Transverse colon (tissue), 4 donors: ENCODE data around the gene AGPS. TPM values are rescaled to one million over a fixed set of nuclear protein-coding genes. Genes with fewer than 3 reads are reported as not detected.

Experiments used
- DNase-seq: peaks from one replicate; pipeline ENCODE4 v3.0.0-alpha.2; 2019
- H3K27ac ChIP-seq, 4 donors: fragments of 200-600 bp; sonication (generic); 2 replicates each; pipeline ENCODE4 v1.5.1; 2016 to 2018; ENCODE audit warnings: inconsistent platforms in 4 of 4
- H3K27me3 ChIP-seq: fragments of 200-600 bp; sonication (generic); 2 replicates; pipeline ENCODE4 v1.5.1; 2017; ENCODE audit warnings: inconsistent platforms
- H3K36me3 ChIP-seq, 4 donors: fragments of 200-600 bp; sonication (generic); 2 replicates each; pipeline ENCODE4 v1.5.1; 2017 to 2019; ENCODE audit warnings: inconsistent platforms in 4 of 4
- H3K4me1 ChIP-seq, 4 donors: fragments of 200-600 bp; sonication (generic); 2 replicates each; pipeline ENCODE4 v1.5.1; 2017 to 2020; ENCODE audit warnings: inconsistent platforms in 4 of 4
- H3K4me3 ChIP-seq, 4 donors: fragments of 200-600 bp; sonication (generic); 1 replicate in 1 of 4; 2 replicates in 3 of 4; pipeline versions ENCODE4 v1.5.1 to v1.6.1; 2017 to 2019; ENCODE audit warnings: inconsistent platforms in 4 of 4
- H3K9me3 ChIP-seq, 2 donors: fragments of 200-600 bp; sonication (generic); 2 replicates each; pipeline ENCODE4 v1.5.1; 2017 to 2019; ENCODE audit warnings: inconsistent platforms in 2 of 2
- EP300 ChIP-seq: sonication (generic); formaldehyde crosslinking; IDR thresholded peaks from one replicate; pipeline ENCODE4 v1.6.1; 2017; ENCODE audit warnings: antibody characterized with exemption, low read depth
- POLR2A ChIP-seq: fragments of 450-650 bp; IDR thresholded peaks from one replicate; pipeline ENCODE4 v1.6.1; 2016; ENCODE audit warnings: antibody characterized with exemption, mild to moderate bottlenecking, moderate library complexity
- POLR2AphosphoS5 ChIP-seq, 3 donors: sonication (generic); formaldehyde crosslinking; IDR thresholded peaks; one replicate each; pipeline ENCODE4 v1.6.1; 2016; ENCODE audit warnings: antibody characterized with exemption in 3 of 3
- WGBS, 2 donors: methylation state at CpG; one replicate each; pipeline ENCODE4 v1.1.5; 2018; ENCODE audit warnings: low coverage in 1 of 2; 5-methylcytosine and 5-hydroxymethylcytosine counted together
- in situ Hi-C, 4 donors: fragments of 200-750 bp; cut with MboI; loops; one replicate each; pipeline versions ENCODE4 v1.15.0 to v1.15.1; 2017; ENCODE audit warnings: low sequenced_read_pairs in 3 of 4, low pct_ligation_motif_present in 1 of 4, low pct_unique_long_range_greater_than_20kb in 1 of 4
- intact Hi-C: fragments of 100-400 bp; cut with DNase I; formaldehyde crosslinking; loops from one replicate; pipeline ENCODE4 v1.15.1; 2023; ENCODE audit warnings: low total_unique reads
- total RNA-seq, 4 donors: library from RNA; depleted of rRNA; stranded (reverse); fragments of >200 nt; gene quantifications; one replicate each; pipeline ENCODE4 v1.1.0, GENCODE V29; 2016
- TF ChIP-seq, protein P1 (sequence below), 5 experiments: fragments of 200-600 bp in 3 of 5; fragments of 450-650 bp in 2 of 5; sonication (generic) in 3 of 5; IDR thresholded peaks; 1 replicate in 2 of 5; 2 replicates in 3 of 5; pipeline ENCODE4 v1.5.1; 2016 to 2017; ENCODE audit warnings: antibody characterized with exemption in 5 of 5, inconsistent platforms in 3 of 5, mild to moderate bottlenecking in 2 of 5, moderate library complexity in 1 of 5

AGPS gene
- total RNA-seq, 4 donors from 2014 or later, result 15.0 to 81.6 (median 58.1) TPM

- Histone ChIP-seq H3K27ac (no peak overlapping the region), H3K4me3 (no peak overlapping the region), H3K4me1 (no peaks in the 10 kb centered on the region), H3K27me3 (no peaks in the 10 kb centered on the region), H3K36me3 (peaks cover 0 to 38% (median 2%) of the 10 kb centered on the region in 4 donors), H3K9me3 (peaks cover 18 to 25% of the 10 kb centered on the region in 2 donors)
- 96% methylated on average over 1 of the region's 1 CpG; no CpG with 5 or more reads in 1 of the 2 donors for WGBS, 2 donors
- in situ Hi-C loops, result no loop called here
- no peak for DNase-seq
- TF ChIP-seq, protein P1, sequence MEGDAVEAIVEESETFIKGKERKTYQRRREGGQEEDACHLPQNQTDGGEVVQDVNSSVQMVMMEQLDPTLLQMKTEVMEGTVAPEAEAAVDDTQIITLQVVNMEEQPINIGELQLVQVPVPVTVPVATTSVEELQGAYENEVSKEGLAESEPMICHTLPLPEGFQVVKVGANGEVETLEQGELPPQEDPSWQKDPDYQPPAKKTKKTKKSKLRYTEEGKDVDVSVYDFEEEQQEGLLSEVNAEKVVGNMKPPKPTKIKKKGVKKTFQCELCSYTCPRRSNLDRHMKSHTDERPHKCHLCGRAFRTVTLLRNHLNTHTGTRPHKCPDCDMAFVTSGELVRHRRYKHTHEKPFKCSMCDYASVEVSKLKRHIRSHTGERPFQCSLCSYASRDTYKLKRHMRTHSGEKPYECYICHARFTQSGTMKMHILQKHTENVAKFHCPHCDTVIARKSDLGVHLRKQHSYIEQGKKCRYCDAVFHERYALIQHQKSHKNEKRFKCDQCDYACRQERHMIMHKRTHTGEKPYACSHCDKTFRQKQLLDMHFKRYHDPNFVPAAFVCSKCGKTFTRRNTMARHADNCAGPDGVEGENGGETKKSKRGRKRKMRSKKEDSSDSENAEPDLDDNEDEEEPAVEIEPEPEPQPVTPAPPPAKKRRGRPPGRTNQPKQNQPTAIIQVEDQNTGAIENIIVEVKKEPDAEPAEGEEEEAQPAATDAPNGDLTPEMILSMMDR (IDR thresholded peaks at IDR 0.05), result no peak
- TF ChIP-seq POLR2A (no peak), EP300 (no peak), POLR2AphosphoS5 (IDR thresholded peaks at IDR 0.05) (no peak)
- intact Hi-C loops, result loop anchor here (5.0 kb wide), 1 partner anchor 500 kb away; no protein-coding TSS in a partner anchor
Measured at GRCh38 chr2:177432703-177433102, 40.1 kb downstream of the AGPS start.

DNA sequence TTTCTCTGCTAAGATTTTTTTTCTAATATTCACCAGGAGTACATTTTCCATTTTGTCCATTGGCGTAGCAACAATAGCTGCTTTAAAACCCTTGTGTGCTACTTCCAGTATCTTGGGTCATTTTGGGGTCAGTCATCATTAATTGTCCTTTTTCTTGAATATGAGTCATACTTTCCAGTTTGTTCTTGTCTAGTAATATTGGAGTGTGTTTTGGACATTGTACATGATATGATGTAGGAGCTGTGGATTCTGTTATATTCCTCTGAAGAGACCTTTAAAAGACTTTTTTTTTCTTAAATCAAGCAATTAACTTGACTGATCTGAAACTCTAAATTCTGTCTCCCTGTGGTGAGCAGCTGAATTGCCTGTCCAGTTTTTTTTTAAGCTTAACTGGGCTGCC lies 40.8 kb downstream of the AGPS start:
- Histone ChIP-seq H3K27me3 (no peaks in the 10 kb centered on the region), H3K4me1 (no peaks in the 10 kb centered on the region), H3K9me3 (peaks cover 16 to 25% of the 10 kb centered on the region in 2 donors), H3K36me3 (peaks cover 0 to 38% (median 2%) of the 10 kb centered on the region in 4 donors), H3K27ac (no peak overlapping the region), H3K4me3 (no peak overlapping the region)
- 94 to 100% methylated on average over 1 of the region's 1 CpG for WGBS, 2 donors
- in situ Hi-C loops, result no loop called here
- intact Hi-C loops, result loop anchor here (5.0 kb wide), 1 partner anchor 501 kb away; no protein-coding TSS in a partner anchor
- TF ChIP-seq, protein P1 (IDR thresholded peaks at IDR 0.05), result no peak
- no peak for TF ChIP-seq POLR2AphosphoS5 (IDR thresholded peaks at IDR 0.05)
- no peak for TF ChIP-seq EP300
- TF ChIP-seq POLR2A, result no peak
- DNase-seq, result no peak

DNA sequence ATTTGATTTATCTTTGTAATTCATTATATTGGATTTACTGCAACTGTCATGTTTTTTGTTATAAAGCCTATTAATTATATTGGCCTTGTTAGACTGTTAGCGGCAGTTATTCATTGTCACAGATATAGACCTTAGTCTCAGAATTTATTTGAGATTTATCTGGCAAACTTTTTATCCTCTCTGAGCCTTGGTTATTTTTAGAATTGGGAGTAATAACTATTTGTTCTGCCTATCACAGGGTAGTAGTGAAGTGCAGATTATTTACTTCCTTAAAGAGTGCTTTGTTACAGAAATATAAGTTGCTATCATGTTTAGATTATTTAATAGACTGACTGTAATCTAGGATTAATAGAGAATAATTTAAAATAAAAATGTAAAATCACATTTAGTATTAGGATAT lies 41.9 kb downstream of the AGPS start:
- intact Hi-C loops, result loop anchor here (5.0 kb wide), 1 partner anchor 502 kb away; no protein-coding TSS in a partner anchor
- TF ChIP-seq EP300 (no peak), POLR2AphosphoS5 (IDR thresholded peaks at IDR 0.05) (no peak), POLR2A (no peak)
- TF ChIP-seq, protein P1 (IDR thresholded peaks at IDR 0.05), result no peak
- no peaks in the 10 kb centered on the region for H3K4me1 ChIP-seq
- WGBS, 2 donors, result 92 to 98% methylated on average over 1 of the region's 1 CpG
- H3K27ac ChIP-seq, result no peak overlapping the region
- peaks cover 16 to 25% of the 10 kb centered on the region in 2 donors for H3K9me3 ChIP-seq
- DNase-seq, result no peak
- H3K36me3 ChIP-seq, result peaks cover 0 to 38% (median 2%) of the 10 kb centered on the region in 4 donors
- H3K4me3 ChIP-seq, result no peak overlapping the region
- in situ Hi-C loops, result no loop called here
- H3K27me3 ChIP-seq, result no peaks in the 10 kb centered on the region

DNA sequence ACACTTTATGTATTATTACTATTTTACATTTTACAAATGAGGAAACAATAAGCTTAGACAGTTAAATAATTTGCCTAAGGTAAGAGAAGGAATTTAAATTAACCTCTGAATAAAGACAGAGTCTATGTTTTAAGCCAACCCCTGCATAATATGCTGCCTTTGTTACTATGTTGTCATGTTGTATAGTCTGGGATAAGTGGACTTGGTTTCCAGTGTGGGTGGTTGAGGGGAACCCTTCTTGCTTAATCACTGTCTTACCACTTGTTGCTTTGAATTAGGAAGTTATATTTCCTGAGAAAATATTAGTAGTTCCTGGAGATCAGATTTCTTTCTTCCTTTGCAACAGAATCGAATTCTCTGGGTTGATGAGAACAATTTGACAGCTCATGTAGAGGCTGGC lies 52.6 kb downstream of the AGPS start:
- no peak for TF ChIP-seq EP300
- TF ChIP-seq POLR2A, result no peak
- TF ChIP-seq, protein P1 (IDR thresholded peaks at IDR 0.05), result no peak
- no peak for TF ChIP-seq POLR2AphosphoS5 (IDR thresholded peaks at IDR 0.05)
- Histone ChIP-seq H3K27ac (no peak overlapping the region), H3K4me3 (no peak overlapping the region), H3K27me3 (no peaks in the 10 kb centered on the region), H3K4me1 (no peaks in the 10 kb centered on the region), H3K9me3 (no peaks in the 10 kb centered on the region), H3K36me3 (peaks cover 0 to 17% (median 3%) of the 10 kb centered on the region in 4 donors)
- WGBS, 2 donors, result 71 to 73% methylated on average over 1 of the region's 1 CpG
- intact Hi-C loops (no loop called here), in situ Hi-C loops (no loop called here)
- no peak for DNase-seq
